Measurements from ENCODE around the gene DDAH1.

The DDAH1 gene

DNA sequence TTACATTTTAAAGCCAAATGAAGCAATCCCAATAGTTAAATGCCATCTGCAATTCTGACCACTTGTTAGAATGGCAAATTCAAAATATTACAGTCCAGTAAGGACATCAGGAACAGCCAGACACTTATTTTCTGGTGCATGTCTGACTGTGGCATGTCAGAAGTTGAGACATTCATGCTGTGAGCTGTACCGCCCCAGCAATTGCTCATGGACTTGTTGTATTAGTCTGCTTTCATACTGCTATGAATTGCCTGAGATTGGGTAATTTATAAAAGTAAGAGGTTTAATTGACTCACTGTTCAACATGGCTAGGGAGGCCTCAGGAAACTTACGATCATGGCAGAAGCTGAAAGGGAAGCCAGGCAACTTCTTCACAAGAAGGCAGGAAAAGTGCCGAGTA, 19.1 kb downstream of the DDAH1 start:
- in situ Hi-C loops (cut with MboI; ENCODE audit: low sequenced_read_pairs): no loop called here

- in situ Hi-C loops (cut with MboI; ENCODE audit: low sequenced_read_pairs): no loop called here
These were observed 20.6 kb downstream of the DDAH1 start for GRCh38 chr1:85444381-85444780.

DNA sequence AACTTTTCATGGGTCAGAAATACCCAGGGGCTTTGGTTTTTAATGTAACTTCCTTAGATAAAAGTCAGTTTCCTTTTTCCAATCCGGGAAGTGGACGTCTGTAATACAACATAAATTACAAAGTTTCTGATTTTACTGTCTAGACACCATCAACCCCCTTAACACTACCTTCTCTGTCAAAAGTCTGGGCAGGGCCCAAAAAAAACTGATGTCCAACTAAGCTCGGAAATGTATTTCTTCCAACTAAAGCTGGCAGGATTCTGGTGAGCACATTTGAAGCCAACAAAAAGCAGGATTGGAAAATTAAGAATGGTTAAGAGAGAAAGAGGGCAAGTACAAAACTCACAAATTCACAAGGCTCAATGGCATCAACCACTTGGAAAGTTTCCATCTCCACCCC, 24.3 kb downstream of the DDAH1 start:
- in situ Hi-C loops (cut with MboI; ENCODE audit: low sequenced_read_pairs): no loop called here

- in situ Hi-C loops (cut with MboI; ENCODE audit: low sequenced_read_pairs): no loop called here
These were observed 26.6 kb downstream of the DDAH1 start for GRCh38 chr1:85438353-85438752.

GRCh38 chr1:85437139-85437538, 27.8 kb downstream of the DDAH1 start:
- in situ Hi-C loops (cut with MboI; ENCODE audit: low sequenced_read_pairs): no loop called here

GRCh38 chr1:85433096-85433495, 31.9 kb downstream of the DDAH1 start:
- in situ Hi-C loops (cut with MboI; ENCODE audit: low sequenced_read_pairs): no loop called here

- in situ Hi-C loops (cut with MboI; ENCODE audit: low sequenced_read_pairs): no loop called here
These were observed 36.4 kb downstream of the DDAH1 start for GRCh38 chr1:85428471-85429089.

GRCh38 chr1:85427849-85428248, 37.1 kb downstream of the DDAH1 start:
- in situ Hi-C loops (cut with MboI; ENCODE audit: low sequenced_read_pairs): no loop called here

DNA sequence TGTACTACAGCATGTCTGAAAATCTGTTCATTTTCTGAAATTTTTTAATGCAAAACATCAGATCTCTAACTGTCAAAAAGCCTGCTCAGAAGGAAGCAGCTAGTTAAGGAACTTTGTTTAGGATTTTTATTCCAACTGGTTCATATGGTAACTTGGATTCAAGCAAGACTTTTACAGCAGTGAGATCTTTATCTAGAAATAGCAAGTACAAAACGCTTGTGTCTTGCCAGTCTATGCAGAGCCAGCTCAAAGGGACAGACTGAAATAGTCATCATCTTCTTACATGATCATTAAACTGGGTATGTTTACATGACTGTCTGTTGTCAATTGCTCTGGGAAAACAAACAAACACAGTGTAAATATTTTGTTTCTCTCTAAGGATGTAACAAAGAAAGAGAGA, 37.6 kb downstream of the DDAH1 start:
- in situ Hi-C loops (cut with MboI; ENCODE audit: low sequenced_read_pairs): no loop called here

- in situ Hi-C loops (cut with MboI; ENCODE audit: low sequenced_read_pairs): no loop called here
These were observed 43.8 kb downstream of the DDAH1 start for GRCh38 chr1:85421179-85421578.

DNA sequence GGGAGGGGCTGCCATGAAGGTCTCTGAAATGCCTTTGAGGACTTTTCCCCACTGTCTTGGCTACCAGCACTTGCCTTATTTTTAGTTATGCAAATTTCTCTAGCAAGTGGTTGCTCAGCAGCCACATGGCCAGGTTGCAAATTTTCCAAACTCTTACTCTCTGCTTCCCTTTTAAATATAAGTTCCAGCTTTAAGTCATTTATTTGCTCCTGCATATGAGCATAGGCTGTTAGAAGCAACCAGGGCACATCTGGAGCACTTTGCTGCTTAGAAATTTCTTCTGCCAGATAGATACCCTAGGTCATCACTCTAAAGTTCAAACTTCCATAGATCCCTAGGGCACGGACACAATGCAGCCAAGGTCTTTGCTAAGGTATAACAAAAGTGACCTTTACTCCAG, 44.8 kb downstream of the DDAH1 start:
- in situ Hi-C loops (cut with MboI; ENCODE audit: low sequenced_read_pairs): no loop called here

GRCh38 chr1:85417876-85418275, 47.1 kb downstream of the DDAH1 start:
- in situ Hi-C loops (cut with MboI; ENCODE audit: low sequenced_read_pairs): no loop called here

- in situ Hi-C loops (cut with MboI; ENCODE audit: low sequenced_read_pairs): no loop called here
These were observed 47.9 kb downstream of the DDAH1 start for GRCh38 chr1:85417017-85417416.

- in situ Hi-C loops (cut with MboI; ENCODE audit: low sequenced_read_pairs): no loop called here
These were observed 51.8 kb downstream of the DDAH1 start for GRCh38 chr1:85413169-85413568.

- in situ Hi-C loops (cut with MboI; ENCODE audit: low sequenced_read_pairs): no loop called here
These were observed 53.2 kb downstream of the DDAH1 start for GRCh38 chr1:85411567-85412305.

DNA sequence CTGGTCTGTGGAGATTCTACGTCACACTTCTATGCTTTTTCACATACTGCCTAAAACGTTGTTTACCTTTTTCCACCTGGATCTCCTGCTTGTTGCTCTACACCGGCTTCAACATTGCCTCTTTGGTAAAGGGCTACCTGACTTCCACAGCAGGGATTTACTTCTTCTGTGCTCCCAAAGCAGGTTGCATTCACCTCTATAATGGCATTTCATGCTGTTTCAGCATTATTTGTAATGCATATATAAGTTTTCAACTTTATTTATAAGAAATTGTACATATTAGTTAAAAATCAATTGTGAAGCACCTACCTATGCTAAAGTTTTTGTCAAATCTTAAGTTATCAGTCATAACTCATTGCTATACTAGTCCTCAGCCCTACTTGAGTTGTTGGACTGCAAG, 55.4 kb downstream of the DDAH1 start:
- in situ Hi-C loops (cut with MboI; ENCODE audit: low sequenced_read_pairs): no loop called here

DNA sequence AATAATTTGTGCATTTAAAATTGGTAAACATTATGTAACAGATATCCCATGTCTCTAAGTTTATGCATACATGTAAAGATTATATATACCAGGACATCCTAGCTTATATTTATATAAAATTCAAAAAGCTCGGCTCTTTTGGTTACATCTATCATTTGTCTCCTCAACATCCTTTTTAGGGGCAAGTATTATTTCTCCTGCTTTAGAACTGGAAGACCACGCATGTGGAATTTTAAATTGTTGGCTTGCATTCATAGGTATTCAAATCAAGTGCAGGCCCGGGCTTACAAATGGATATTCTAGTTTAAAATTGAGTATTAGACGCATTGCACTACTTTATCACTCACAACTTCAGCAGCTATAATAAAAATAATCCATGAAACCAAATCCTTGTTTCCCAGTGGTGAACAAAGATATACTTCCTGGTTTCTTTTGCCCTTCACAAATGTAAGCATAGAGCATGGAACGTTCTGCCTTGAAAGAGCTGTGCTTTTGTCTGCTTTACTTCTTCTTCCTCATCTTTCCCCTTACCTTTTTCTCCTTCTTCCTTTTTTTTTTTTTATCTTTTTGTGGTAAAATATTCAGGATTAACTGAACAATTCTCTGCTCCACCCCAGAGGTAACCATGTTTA, 57.1 kb downstream of the DDAH1 start:
- in situ Hi-C loops (cut with MboI; ENCODE audit: low sequenced_read_pairs): no loop called here

- in situ Hi-C loops (cut with MboI; ENCODE audit: low sequenced_read_pairs): no loop called here
These were observed 57.9 kb downstream of the DDAH1 start for GRCh38 chr1:85406887-85407533.

DNA sequence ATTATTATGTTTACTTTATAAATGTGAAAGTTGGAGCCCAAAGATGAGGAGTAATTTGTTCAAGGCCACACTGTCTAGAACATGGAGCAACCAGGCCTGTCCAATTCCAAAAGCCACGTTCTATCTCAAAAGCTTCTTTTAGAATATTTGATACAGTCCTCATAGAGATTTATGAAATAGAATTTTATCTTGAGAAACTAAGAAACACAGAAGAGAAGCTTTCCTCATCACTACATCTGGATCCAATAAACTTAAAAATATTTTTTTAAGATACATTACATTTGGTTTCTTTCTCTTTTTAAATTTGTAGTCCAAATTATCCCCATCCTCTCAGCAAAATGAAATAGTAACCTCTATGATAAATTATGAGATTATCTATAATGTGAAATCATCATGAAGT, 58.9 kb downstream of the DDAH1 start:
- in situ Hi-C loops (cut with MboI; ENCODE audit: low sequenced_read_pairs): no loop called here

GRCh38 chr1:85404408-85404807, 60.6 kb downstream of the DDAH1 start:
- in situ Hi-C loops (cut with MboI; ENCODE audit: low sequenced_read_pairs): no loop called here

GRCh38 chr1:85398391-85399064, 66.4 kb downstream of the DDAH1 start:
- in situ Hi-C loops (cut with MboI; ENCODE audit: low sequenced_read_pairs): no loop called here

Measured in HL-60/S4 treated with phorbol 12-myristate 13-acetate at 8.2 ng/mL for 4 days and 3 days (cell line).